ENCODE data around the gene RAB3IP.

The RAB3IP gene

GRCh38 chr12:69837657-69838415 lies 99.2 kb downstream of the RAB3IP start:
- H3K36me3 ChIP-seq (ENCODE audit: control insufficient read depth in 1 of 2, insufficient read depth in 2 of 2, low read depth in 1 of 2, low read length in 2 of 2), result no peaks in the 10 kb centered on the region
- H3K4me3 ChIP-seq (ENCODE audit: insufficient read depth in 1 of 2, low read depth in 1 of 2, low read length in 2 of 2), result no peak overlapping the region
- H3K4me2 ChIP-seq (ENCODE audit: low read length, poor library complexity, severe bottlenecking), result no peak overlapping the region
- no peak overlapping the region for H3K4ac ChIP-seq (ENCODE audit: low read depth in 1 of 2, low read length in 2 of 2)
- no peak overlapping the region for H2BK120ac ChIP-seq (ENCODE audit: low read depth, low read length)
- no peak overlapping the region for H3K23ac ChIP-seq (ENCODE audit: low read length in 2 of 2)
- H2BK5ac ChIP-seq (ENCODE audit: low read depth, low read length, poor library complexity, severe bottlenecking), result no peak overlapping the region
- H3K79me1 ChIP-seq (replicated peaks; ENCODE audit: low read length, poor library complexity, severe bottlenecking), result no peaks in the 10 kb centered on the region
- no peak overlapping the region for H4K8ac ChIP-seq (ENCODE audit: low read length)
- H2BK15ac ChIP-seq (ENCODE audit: low read depth, poor library complexity, severe bottlenecking), result no peak overlapping the region
- H3K4me1 ChIP-seq (ENCODE audit: control insufficient read depth, insufficient read depth, low read depth, low read length), result peaks cover 3% of the 10 kb centered on the region
- no peak overlapping the region for H4K91ac ChIP-seq (ENCODE audit: low read length)
- WGBS, result 91% methylated on average over 4 of the region's 4 CpGs
- no peaks in the 10 kb centered on the region for H3K9me3 ChIP-seq (ENCODE audit: control insufficient read depth, low read length)
- no peak overlapping the region for H2BK12ac ChIP-seq (ENCODE audit: low read length in 2 of 2)
- no peak overlapping the region for H2AK5ac ChIP-seq (ENCODE audit: low read length, severe bottlenecking)
- no peak overlapping the region for H3K18ac ChIP-seq (ENCODE audit: low read depth in 1 of 2, low read length in 2 of 2)
- H3K27ac ChIP-seq (ENCODE audit: low read length, poor library complexity, severe bottlenecking), result no peak overlapping the region
- H3K14ac ChIP-seq (ENCODE audit: low read length in 2 of 2), result no peak overlapping the region
- no peak overlapping the region for H3K9ac ChIP-seq (ENCODE audit: low read length)
- H3K27me3 ChIP-seq (ENCODE audit: control insufficient read depth in 1 of 2, insufficient read depth in 1 of 2, low read length in 2 of 2), result no peaks in the 10 kb centered on the region
- H2AFZ ChIP-seq (ENCODE audit: low read depth, low read length), result no peak overlapping the region
- DNase-seq, result no peak

GRCh38 chr12:69840727-69841126 lies 102.1 kb downstream of the RAB3IP start:
- Histone ChIP-seq H3K23ac (ENCODE audit: low read length in 2 of 2) (no peak overlapping the region), H4K8ac (ENCODE audit: low read length) (no peak overlapping the region), H3K27me3 (ENCODE audit: control insufficient read depth in 1 of 2, insufficient read depth in 1 of 2, low read length in 2 of 2) (no peaks in the 10 kb centered on the region), H2AFZ (ENCODE audit: low read depth, low read length) (no peak overlapping the region), H3K4me3 (ENCODE audit: insufficient read depth in 1 of 2, low read depth in 1 of 2, low read length in 2 of 2) (no peak overlapping the region), H2BK120ac (ENCODE audit: low read depth, low read length) (no peak overlapping the region), H4K91ac (ENCODE audit: low read length) (no peak overlapping the region), H2BK12ac (ENCODE audit: low read length in 2 of 2) (no peak overlapping the region), H2AK5ac (ENCODE audit: low read length, severe bottlenecking) (no peak overlapping the region), H3K79me1 (replicated peaks; ENCODE audit: low read length, poor library complexity, severe bottlenecking) (no peaks in the 10 kb centered on the region), H2BK15ac (ENCODE audit: low read depth, poor library complexity, severe bottlenecking) (no peak overlapping the region), H3K4me2 (ENCODE audit: low read length, poor library complexity, severe bottlenecking) (no peak overlapping the region), H2BK5ac (ENCODE audit: low read depth, low read length, poor library complexity, severe bottlenecking) (no peak overlapping the region), H3K14ac (ENCODE audit: low read length in 2 of 2) (no peak overlapping the region), H3K4ac (ENCODE audit: low read depth in 1 of 2, low read length in 2 of 2) (no peak overlapping the region), H3K9ac (ENCODE audit: low read length) (no peak overlapping the region), H3K27ac (ENCODE audit: low read length, poor library complexity, severe bottlenecking) (no peak overlapping the region), H3K9me3 (ENCODE audit: control insufficient read depth, low read length) (no peaks in the 10 kb centered on the region), H3K18ac (ENCODE audit: low read depth in 1 of 2, low read length in 2 of 2) (no peak overlapping the region), H3K4me1 (ENCODE audit: control insufficient read depth, insufficient read depth, low read depth, low read length) (peaks cover 3% of the 10 kb centered on the region), H3K36me3 (ENCODE audit: control insufficient read depth in 1 of 2, insufficient read depth in 2 of 2, low read depth in 1 of 2, low read length in 2 of 2) (no peaks in the 10 kb centered on the region)
- 71% methylated on average over 2 of the region's 3 CpGs for WGBS
- no peak for DNase-seq

- Histone ChIP-seq H2BK15ac (ENCODE audit: low read depth, poor library complexity, severe bottlenecking) (no peak overlapping the region), H3K27ac (ENCODE audit: low read length, poor library complexity, severe bottlenecking) (no peak overlapping the region), H3K4me2 (ENCODE audit: low read length, poor library complexity, severe bottlenecking) (no peak overlapping the region), H2BK12ac (ENCODE audit: low read length in 2 of 2) (no peak overlapping the region), H2BK120ac (ENCODE audit: low read depth, low read length) (no peak overlapping the region), H3K4me3 (ENCODE audit: insufficient read depth in 1 of 2, low read depth in 1 of 2, low read length in 2 of 2) (no peak overlapping the region), H4K8ac (ENCODE audit: low read length) (no peak overlapping the region), H3K4ac (ENCODE audit: low read depth in 1 of 2, low read length in 2 of 2) (no peak overlapping the region), H2BK5ac (ENCODE audit: low read depth, low read length, poor library complexity, severe bottlenecking) (no peak overlapping the region), H3K14ac (ENCODE audit: low read length in 2 of 2) (no peak overlapping the region), H3K27me3 (ENCODE audit: control insufficient read depth in 1 of 2, insufficient read depth in 1 of 2, low read length in 2 of 2) (no peaks in the 10 kb centered on the region), H3K18ac (ENCODE audit: low read depth in 1 of 2, low read length in 2 of 2) (no peak overlapping the region), H3K4me1 (ENCODE audit: control insufficient read depth, insufficient read depth, low read depth, low read length) (no peaks in the 10 kb centered on the region), H4K91ac (ENCODE audit: low read length) (no peak overlapping the region), H3K23ac (ENCODE audit: low read length in 2 of 2) (no peak overlapping the region), H3K9ac (ENCODE audit: low read length) (no peak overlapping the region), H3K9me3 (ENCODE audit: control insufficient read depth, low read length) (no peaks in the 10 kb centered on the region), H2AK5ac (ENCODE audit: low read length, severe bottlenecking) (no peak overlapping the region), H2AFZ (ENCODE audit: low read depth, low read length) (no peak overlapping the region), H3K36me3 (ENCODE audit: control insufficient read depth in 1 of 2, insufficient read depth in 2 of 2, low read depth in 1 of 2, low read length in 2 of 2) (no peaks in the 10 kb centered on the region), H3K79me1 (replicated peaks; ENCODE audit: low read length, poor library complexity, severe bottlenecking) (no peaks in the 10 kb centered on the region)
- DNase-seq, result no peak
- 92% methylated on average over 2 of the region's 2 CpGs for WGBS
Measured at GRCh38 chr12:69843608-69844007, 104.9 kb downstream of the RAB3IP start.

- Histone ChIP-seq H3K23ac (ENCODE audit: low read length in 2 of 2) (no peak overlapping the region), H3K9ac (ENCODE audit: low read length) (no peak overlapping the region), H3K27ac (ENCODE audit: low read length, poor library complexity, severe bottlenecking) (no peak overlapping the region), H3K4me3 (ENCODE audit: insufficient read depth in 1 of 2, low read depth in 1 of 2, low read length in 2 of 2) (no peak overlapping the region), H3K4me2 (ENCODE audit: low read length, poor library complexity, severe bottlenecking) (no peak overlapping the region), H3K27me3 (ENCODE audit: control insufficient read depth in 1 of 2, insufficient read depth in 1 of 2, low read length in 2 of 2) (no peaks in the 10 kb centered on the region), H3K79me1 (replicated peaks; ENCODE audit: low read length, poor library complexity, severe bottlenecking) (no peaks in the 10 kb centered on the region), H3K4me1 (ENCODE audit: control insufficient read depth, insufficient read depth, low read depth, low read length) (no peaks in the 10 kb centered on the region), H3K14ac (ENCODE audit: low read length in 2 of 2) (no peak overlapping the region), H3K18ac (ENCODE audit: low read depth in 1 of 2, low read length in 2 of 2) (no peak overlapping the region), H4K8ac (ENCODE audit: low read length) (no peak overlapping the region), H2BK120ac (ENCODE audit: low read depth, low read length) (no peak overlapping the region), H2AFZ (ENCODE audit: low read depth, low read length) (no peak overlapping the region), H3K4ac (ENCODE audit: low read depth in 1 of 2, low read length in 2 of 2) (no peak overlapping the region), H2BK12ac (ENCODE audit: low read length in 2 of 2) (no peak overlapping the region), H2AK5ac (ENCODE audit: low read length, severe bottlenecking) (no peak overlapping the region), H3K36me3 (ENCODE audit: control insufficient read depth in 1 of 2, insufficient read depth in 2 of 2, low read depth in 1 of 2, low read length in 2 of 2) (no peaks in the 10 kb centered on the region), H2BK15ac (ENCODE audit: low read depth, poor library complexity, severe bottlenecking) (no peak overlapping the region), H3K9me3 (ENCODE audit: control insufficient read depth, low read length) (no peaks in the 10 kb centered on the region), H2BK5ac (ENCODE audit: low read depth, low read length, poor library complexity, severe bottlenecking) (no peak overlapping the region), H4K91ac (ENCODE audit: low read length) (no peak overlapping the region)
- DNase-seq, result no peak
- 86% methylated on average over 7 of the region's 7 CpGs for WGBS
Measured at GRCh38 chr12:69844416-69844815, 105.8 kb downstream of the RAB3IP start.

All from mesenchymal stem cell (in vitro differentiated cells and primary cell).